Kidney epithelial cell (primary cell): ENCODE data around the gene ERN1. TPM values are rescaled to one million over a fixed set of nuclear protein-coding genes. Genes with fewer than 3 reads are reported as not detected.

Source experiments
- DNase-seq: peaks from one replicate; pipeline ENCODE4 v3.0.0-alpha.2; 2010; ENCODE audit warnings: low read depth
- H3K27me3 ChIP-seq: 2 replicates; pipeline ENCODE4 v1.6.0; 2011; ENCODE audit warnings: low read length; ENCODE audit not compliant: control insufficient read depth, insufficient read depth
- H3K36me3 ChIP-seq: 2 replicates; pipeline ENCODE4 v1.5.1; 2011; ENCODE audit warnings: low read length; ENCODE audit not compliant: control insufficient read depth, insufficient read depth
- H3K4me3 ChIP-seq: 2 replicates; pipeline ENCODE4 v1.5.1; 2011; ENCODE audit warnings: low read depth, mild to moderate bottlenecking, control low read depth, low read length
- total RNA-seq: library from RNA; depleted of rRNA; stranded (reverse); fragments of >200 nt; gene quantifications from 2 replicates; pipeline ENCODE4 v1.2.3, GENCODE V29; 2015
- TF ChIP-seq, protein P1 (sequence below): IDR thresholded peaks from 2 replicates; pipeline ENCODE4 v1.5.1; 2011; ENCODE audit warnings: mild to moderate bottlenecking, moderate library complexity, low read length, control low read depth, inconsistent platforms; ENCODE audit not compliant: insufficient read depth, poor library complexity, severe bottlenecking

The ERN1 gene
- total RNA-seq, 1 donor from 2014 or later, result 19.6 TPM

DNA sequence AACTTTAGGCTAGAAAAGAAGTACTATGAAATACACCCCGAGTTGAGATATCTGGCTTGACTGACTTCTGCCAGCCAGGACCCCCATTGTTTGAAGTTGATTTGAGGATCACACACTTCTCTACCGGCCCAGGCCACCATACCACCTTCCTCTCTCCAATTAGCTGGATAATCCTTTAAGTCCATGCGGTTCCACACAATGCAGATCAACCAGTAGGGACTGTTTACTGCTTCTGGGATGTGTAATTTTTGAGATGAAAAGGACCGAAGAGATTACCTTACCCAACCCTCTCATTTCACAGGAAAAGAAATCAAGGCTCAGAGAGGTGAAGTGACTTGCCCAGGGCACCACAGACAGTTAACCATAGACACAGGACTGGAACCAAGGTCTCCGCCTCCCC is 20.5 kb downstream of the ERN1 start:
- no peak for DNase-seq
- TF ChIP-seq, protein P1, sequence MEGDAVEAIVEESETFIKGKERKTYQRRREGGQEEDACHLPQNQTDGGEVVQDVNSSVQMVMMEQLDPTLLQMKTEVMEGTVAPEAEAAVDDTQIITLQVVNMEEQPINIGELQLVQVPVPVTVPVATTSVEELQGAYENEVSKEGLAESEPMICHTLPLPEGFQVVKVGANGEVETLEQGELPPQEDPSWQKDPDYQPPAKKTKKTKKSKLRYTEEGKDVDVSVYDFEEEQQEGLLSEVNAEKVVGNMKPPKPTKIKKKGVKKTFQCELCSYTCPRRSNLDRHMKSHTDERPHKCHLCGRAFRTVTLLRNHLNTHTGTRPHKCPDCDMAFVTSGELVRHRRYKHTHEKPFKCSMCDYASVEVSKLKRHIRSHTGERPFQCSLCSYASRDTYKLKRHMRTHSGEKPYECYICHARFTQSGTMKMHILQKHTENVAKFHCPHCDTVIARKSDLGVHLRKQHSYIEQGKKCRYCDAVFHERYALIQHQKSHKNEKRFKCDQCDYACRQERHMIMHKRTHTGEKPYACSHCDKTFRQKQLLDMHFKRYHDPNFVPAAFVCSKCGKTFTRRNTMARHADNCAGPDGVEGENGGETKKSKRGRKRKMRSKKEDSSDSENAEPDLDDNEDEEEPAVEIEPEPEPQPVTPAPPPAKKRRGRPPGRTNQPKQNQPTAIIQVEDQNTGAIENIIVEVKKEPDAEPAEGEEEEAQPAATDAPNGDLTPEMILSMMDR, result no peak

DNA sequence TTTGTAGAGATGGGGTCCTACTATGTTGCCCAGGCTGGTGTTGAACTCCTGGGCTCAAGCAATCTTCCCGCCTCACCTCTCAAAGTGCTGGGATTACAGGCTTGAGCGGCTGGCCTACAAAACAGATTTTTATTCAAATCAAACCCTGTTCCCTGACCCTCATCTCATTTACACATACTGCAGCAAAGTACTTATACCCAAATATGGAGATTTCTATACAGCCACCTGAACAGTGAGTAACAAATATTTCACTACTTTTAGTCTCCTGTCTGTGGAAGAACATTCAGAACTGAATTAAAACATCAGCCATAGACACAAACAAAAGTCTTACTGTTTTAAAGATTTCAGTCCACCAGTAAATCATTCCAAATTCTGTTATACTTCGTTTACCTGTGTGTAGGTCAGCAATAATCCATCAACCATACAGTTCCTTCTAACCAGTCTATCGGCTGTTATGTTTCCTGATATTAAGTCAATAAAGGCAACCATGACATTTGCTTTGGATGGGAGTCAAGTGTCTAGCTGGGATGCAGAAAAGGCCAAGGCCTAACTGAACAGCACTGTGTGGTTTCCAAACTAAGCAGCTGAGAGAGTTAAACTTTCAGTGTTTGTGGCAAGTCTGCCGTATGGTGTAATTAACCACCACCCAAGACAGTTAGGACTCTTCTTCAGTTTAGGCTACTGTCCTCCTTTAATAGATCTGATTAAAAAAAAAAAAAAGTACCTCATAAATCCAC is 22.3 kb downstream of the ERN1 start:
- Histone ChIP-seq H3K36me3 (no peaks in the 10 kb centered on the region), H3K27me3 (no peaks in the 10 kb centered on the region), H3K4me3 (no peak overlapping the region)
- TF ChIP-seq, protein P1, result no peak
- no peak for DNase-seq

More for the DNA sequence above, 20.5 kb downstream of the ERN1 start:
- no peak overlapping the region for H3K4me3 ChIP-seq
- no peaks in the 10 kb centered on the region for H3K27me3 ChIP-seq
- H3K36me3 ChIP-seq, result no peaks in the 10 kb centered on the region

DNA sequence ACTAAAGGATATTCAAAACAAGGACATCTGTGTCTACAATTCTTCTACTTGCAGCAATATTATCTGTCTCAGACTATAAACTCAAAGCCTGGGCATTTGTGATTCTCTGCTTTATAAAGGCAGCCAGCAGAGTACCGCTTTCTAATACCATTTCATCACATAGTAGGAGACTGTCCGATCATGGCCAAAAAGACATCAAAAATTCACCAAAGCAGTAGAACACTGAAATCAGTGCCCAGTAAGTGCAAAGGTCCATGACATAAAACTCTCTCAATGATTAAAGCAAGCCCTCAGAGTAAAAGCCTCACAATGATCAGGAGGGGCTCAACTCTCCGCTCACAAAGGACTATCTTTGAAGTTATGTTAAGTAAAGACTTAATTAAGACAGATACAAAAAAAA is 23.0 kb downstream of the ERN1 start:
- TF ChIP-seq, protein P1, result no peak
- no peak for DNase-seq
- H3K27me3 ChIP-seq, result no peaks in the 10 kb centered on the region
- H3K36me3 ChIP-seq, result no peaks in the 10 kb centered on the region
- H3K4me3 ChIP-seq, result no peak overlapping the region

DNA sequence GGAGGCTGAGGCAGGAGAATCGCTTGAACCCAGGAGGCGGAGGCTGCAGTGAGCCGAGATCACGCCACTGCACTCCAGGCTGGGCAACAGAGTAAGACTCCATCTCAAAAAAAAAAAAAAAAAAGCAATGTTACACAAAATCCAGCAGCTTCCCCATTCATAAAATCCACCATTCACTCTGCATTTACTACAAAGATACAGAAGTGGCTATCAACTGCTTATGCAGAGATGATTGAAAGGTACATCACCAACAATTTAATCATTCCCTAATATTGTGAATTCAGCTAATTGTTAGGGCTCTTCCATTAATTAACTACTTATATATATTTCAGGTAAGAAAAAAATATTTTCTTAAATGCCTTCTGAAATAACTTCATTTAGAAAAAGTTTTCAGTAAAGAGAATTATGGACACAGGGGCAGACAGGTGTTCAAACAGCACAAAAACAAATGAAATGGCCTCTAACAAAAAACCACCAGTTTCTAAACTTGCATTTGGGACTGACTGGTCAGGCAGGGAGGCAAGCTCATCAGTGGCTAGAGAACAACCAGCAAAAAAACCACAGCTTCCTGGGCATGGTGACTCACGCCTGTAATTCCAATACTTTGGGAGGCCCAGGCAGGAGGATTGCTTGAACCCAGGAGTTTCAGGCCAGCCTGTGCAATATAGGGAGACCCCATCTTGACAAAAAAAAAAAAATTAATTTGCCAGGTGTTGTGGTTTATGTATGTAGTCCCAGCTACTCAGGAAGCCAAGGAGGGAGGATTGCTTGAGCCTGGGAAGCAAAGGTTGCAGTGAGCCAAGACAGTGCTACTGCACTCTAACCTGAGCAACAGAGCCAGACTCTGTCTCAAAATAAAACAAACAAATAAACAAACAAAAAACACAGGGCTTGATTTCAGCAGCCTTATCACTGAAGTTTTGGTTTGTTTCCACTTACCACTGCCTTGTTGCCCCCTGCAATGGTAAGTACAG is 26.3 kb downstream of the ERN1 start:
- no peak overlapping the region for H3K4me3 ChIP-seq
- TF ChIP-seq, protein P1, result no peak
- DNase-seq, result no peak
- H3K27me3 ChIP-seq, result no peaks in the 10 kb centered on the region
- H3K36me3 ChIP-seq, result no peaks in the 10 kb centered on the region

DNA sequence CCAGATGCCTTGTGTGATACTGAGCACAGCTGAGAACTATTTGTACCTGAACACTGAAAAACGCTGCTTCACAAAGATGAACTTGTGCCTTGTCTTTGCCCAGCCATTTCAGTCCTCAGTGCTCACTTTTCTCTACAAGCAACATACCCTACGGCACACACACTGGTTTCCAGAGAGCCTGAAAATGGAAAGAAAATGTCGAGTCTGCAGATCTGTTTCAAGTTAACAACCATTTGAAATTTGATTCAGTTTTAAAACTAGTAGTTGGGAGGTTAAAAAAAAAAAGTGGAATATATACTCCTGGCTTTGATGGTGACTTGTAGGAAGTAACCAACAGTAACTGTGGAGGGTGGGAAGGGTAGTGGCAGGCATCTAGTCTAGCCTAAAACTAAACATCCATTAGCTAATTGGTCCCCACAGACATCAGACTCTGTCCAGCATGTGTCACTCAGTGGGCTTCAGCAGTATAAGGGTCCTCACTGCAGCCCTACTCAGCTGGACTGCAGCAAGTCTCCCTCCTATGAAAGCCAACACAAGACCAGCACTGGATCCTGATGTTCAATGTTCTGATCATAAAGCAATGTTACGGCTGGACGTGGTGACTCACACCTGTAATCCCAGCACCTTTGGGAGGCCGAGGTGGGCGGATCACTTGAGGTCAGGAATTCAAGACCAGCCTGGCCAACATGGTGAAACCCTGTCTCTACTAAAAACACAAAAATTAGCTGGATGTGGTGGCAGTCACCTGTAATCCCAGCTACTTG is 27.1 kb downstream of the ERN1 start:
- Histone ChIP-seq H3K27me3 (no peaks in the 10 kb centered on the region), H3K4me3 (no peak overlapping the region), H3K36me3 (no peaks in the 10 kb centered on the region)
- DNase-seq, result no peak
- TF ChIP-seq, protein P1, result no peak
